Stimulated activated effector memory CD8-positive, alpha-beta T cell treated with anti-CD3 and anti-CD28 coated beads, Interleukin-12 subunit alpha, Interleukin-12 subunit beta, amount 100 ng/mL, for 72 hours (primary cell): ENCODE data around the gene KIF1A.

ENCODE experiments used
- ATAC-seq: fragments of 150-1000 bp; cut with Tn5 transposase; 2 replicates; pipeline ENCODE4 v1.10.0; 2021
- DNase-seq, 2 donors: peaks; one replicate each; pipeline ENCODE4 v3.0.0; 2021 to 2022; ENCODE audit warnings: low spot score in 2 of 2
- H3K27ac Mint-ChIP-seq: one replicate; pipeline ENCODE4 v1.8.0; 2022; ENCODE audit warnings: mild to moderate bottlenecking, mixed read lengths
- H3K36me3 Mint-ChIP-seq: one replicate; pipeline ENCODE4 v1.8.0; 2022; ENCODE audit warnings: mild to moderate bottlenecking, mixed read lengths
- H3K4me1 Mint-ChIP-seq: one replicate; pipeline ENCODE4 v1.8.0; 2022; ENCODE audit warnings: mixed read lengths
- H3K4me3 Mint-ChIP-seq: one replicate; pipeline ENCODE4 v1.8.0; 2022; ENCODE audit warnings: mild to moderate bottlenecking, mixed read lengths
- H3K9me3 Mint-ChIP-seq: one replicate; pipeline ENCODE4 v1.8.0; 2022; ENCODE audit warnings: mixed read lengths

Gene KIF1A

GRCh38 chr2:240672076-240672700 lies 147.8 kb downstream of the KIF1A start:
- H3K4me1 Mint-ChIP-seq = peaks cover 5% of the 10 kb centered on the region
- no peaks in the 10 kb centered on the region for H3K36me3 Mint-ChIP-seq
- H3K4me3 Mint-ChIP-seq = no peak overlapping the region
- no peak overlapping the region for H3K27ac Mint-ChIP-seq
- no peaks in the 10 kb centered on the region for H3K9me3 Mint-ChIP-seq
- no peak for ATAC-seq
- no peak for DNase-seq

GRCh38 chr2:240670950-240671349 lies 149.1 kb downstream of the KIF1A start:
- Mint-ChIP-seq H3K4me3 (no peak overlapping the region), H3K36me3 (no peaks in the 10 kb centered on the region), H3K4me1 (peaks cover 5% of the 10 kb centered on the region), H3K9me3 (peaks cover 2% of the 10 kb centered on the region), H3K27ac (no peak overlapping the region)
- ATAC-seq (no peak), DNase-seq (no peak)

- DNase-seq (no peak), ATAC-seq (no peak)
- peaks cover 2% of the 10 kb centered on the region for H3K9me3 Mint-ChIP-seq
- H3K4me3 Mint-ChIP-seq = no peak overlapping the region
- peaks cover 5% of the 10 kb centered on the region for H3K4me1 Mint-ChIP-seq
- H3K27ac Mint-ChIP-seq = no peak overlapping the region
- H3K36me3 Mint-ChIP-seq = no peaks in the 10 kb centered on the region
Observed at GRCh38 chr2:240670402-240670801, 149.6 kb downstream of the KIF1A start.

GRCh38 chr2:240664622-240665021 lies 155.4 kb downstream of the KIF1A start:
- DNase-seq = no peak
- peaks cover 9% of the 10 kb centered on the region for H3K9me3 Mint-ChIP-seq
- H3K27ac Mint-ChIP-seq = no peak overlapping the region
- no peak overlapping the region for H3K4me3 Mint-ChIP-seq
- H3K4me1 Mint-ChIP-seq = no peaks in the 10 kb centered on the region
- no peaks in the 10 kb centered on the region for H3K36me3 Mint-ChIP-seq
- no peak for ATAC-seq
